Measurements from ENCODE around the gene KRT2. TPM values are rescaled to one million over a fixed set of nuclear protein-coding genes. Genes with fewer than 3 reads are reported as not detected.

The KRT2 gene
- total and polyA plus RNA-seq, 7 experiments from 2014 or later = 0.29 to 4.7 (median 2.2) TPM; not detected in 1

GRCh38 chr12:52628111-52628507, 23.9 kb downstream of the KRT2 start:
- Histone ChIP-seq H3K27me3 (ENCODE audit: control insufficient read depth in 2 of 2, insufficient read depth in 2 of 2, low read length in 2 of 2) (no peaks in the 10 kb centered on the region), H3K27ac (ENCODE audit: low read depth, low read length) (no peak overlapping the region), H3K36me3 (ENCODE audit: control insufficient read depth in 2 of 3, insufficient read depth in 3 of 3, low read length in 3 of 3) (no peaks in the 10 kb centered on the region), H3K4me1 (ENCODE audit: control insufficient read depth in 2 of 2, insufficient read depth in 2 of 2, low read length in 2 of 2) (peaks cover 5 to 59% of the 10 kb centered on the region in 2 donors), H3K9me3 (ENCODE audit: control insufficient read depth in 2 of 3, low read length in 3 of 3) (no peaks in the 10 kb centered on the region), H3K4me3 (ENCODE audit: low read length) (no peak overlapping the region)
- Mint-ChIP-seq H3K27ac (peak overlapping the region in 8 of 9 donors; percentile 21 to 95 (median 84)), H3K4me3 (peak overlapping the region in 8 of 10 donors; percentile 40 to 95 (median 85)), H3K27me3 (peaks cover 0 to 18% (median 0%) of the 10 kb centered on the region in 5 donors), H3K4me1 (peaks cover 41 to 97% (median 78%) of the 10 kb centered on the region in 7 donors), H3K9me3 (peaks cover 0 to 2% (median 0%) of the 10 kb centered on the region in 11 donors), H3K36me3 (peaks cover 0 to 12% (median 2%) of the 10 kb centered on the region in 5 donors)
- POLR2A ChIA-PET = interaction anchor here (12.4 kb wide), 1 partner anchor 14 kb away, joined by 227 read pairs; the partner anchor contains the start of gene KRT73
- CTCF ChIA-PET = no interaction called here
- DNase-seq (no peak), ATAC-seq (no peak)
- intact Hi-C loops (cut with micrococcal nuclease) = no loop called here

DNA sequence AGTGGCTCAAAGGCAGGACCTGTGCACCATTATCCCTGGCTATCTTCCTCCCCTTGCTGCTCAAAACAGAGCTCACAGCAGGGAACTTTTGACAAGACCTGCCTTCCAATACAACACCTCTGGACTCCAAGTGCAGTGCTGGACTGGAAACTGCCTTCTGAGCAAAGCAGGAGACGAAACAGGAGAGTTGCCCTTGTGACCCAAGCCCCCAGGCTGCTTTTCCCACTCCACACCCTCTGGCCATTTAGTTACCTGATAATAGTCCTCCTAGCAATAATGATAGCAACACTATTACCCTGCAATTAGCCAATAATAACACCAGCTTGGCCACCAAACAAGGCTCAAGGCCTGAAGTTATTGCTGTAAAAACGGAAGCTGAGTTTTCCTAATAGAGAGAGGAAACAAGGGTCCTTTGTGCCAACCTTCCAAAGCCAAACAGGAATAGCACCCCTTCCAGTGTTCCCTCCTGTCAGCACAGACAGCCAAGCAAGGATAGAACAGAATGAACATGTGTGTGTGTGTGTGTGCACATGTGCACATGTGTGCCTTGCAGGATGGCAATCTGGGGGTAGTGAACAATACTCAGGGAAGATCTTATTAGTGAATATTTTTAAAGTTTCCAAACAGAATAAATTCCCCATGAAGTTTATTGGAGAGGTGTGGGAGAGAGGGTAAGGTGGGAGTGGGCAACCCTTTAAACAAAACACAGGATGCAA, 24.5 kb downstream of the KRT2 start:
- intact Hi-C loops (cut with micrococcal nuclease) = no loop called here
- H3K36me3 Mint-ChIP-seq = peaks cover 2 to 12% (median 4%) of the 10 kb centered on the region in 5 donors
- H3K4me1 ChIP-seq (ENCODE audit: control insufficient read depth in 2 of 2, insufficient read depth in 2 of 2, low read length in 2 of 2) = peaks cover 5 to 53% of the 10 kb centered on the region in 2 donors
- H3K27me3 Mint-ChIP-seq = peaks cover 0 to 22% (median 0%) of the 10 kb centered on the region in 5 donors
- no peaks in the 10 kb centered on the region for H3K27me3 ChIP-seq (ENCODE audit: control insufficient read depth in 2 of 2, insufficient read depth in 2 of 2, low read length in 2 of 2)
- H3K27ac ChIP-seq (ENCODE audit: low read depth, low read length) = peak overlapping the region; percentile 42
- peak overlapping the region in 8 of 9 donors; percentile 13 to 95 (median 62) for H3K27ac Mint-ChIP-seq
- ATAC-seq = no peak
- H3K36me3 ChIP-seq (ENCODE audit: control insufficient read depth in 2 of 3, insufficient read depth in 3 of 3, low read length in 3 of 3) = no peaks in the 10 kb centered on the region
- peaks cover 40 to 97% (median 77%) of the 10 kb centered on the region in 7 donors for H3K4me1 Mint-ChIP-seq
- H3K4me3 Mint-ChIP-seq = peak overlapping the region in 7 of 10 donors; percentile 0 to 95 (median 87)
- no peak overlapping the region for H3K4me3 ChIP-seq (ENCODE audit: low read length)
- CTCF ChIA-PET = no interaction called here
- no peaks in the 10 kb centered on the region for H3K9me3 ChIP-seq (ENCODE audit: control insufficient read depth in 2 of 3, low read length in 3 of 3)
- H3K9me3 Mint-ChIP-seq = peaks cover 0 to 7% (median 0%) of the 10 kb centered on the region in 11 donors
- peak in 1 of 9 donors; percentile 8 for DNase-seq
- POLR2A ChIA-PET = interaction anchor here (1.4 to 12.4 kb wide), 4 partner anchors 9 to 17 kb away, joined by 4 to 227 read pairs (median 6); partner anchors contain the start of gene KRT73

DNA sequence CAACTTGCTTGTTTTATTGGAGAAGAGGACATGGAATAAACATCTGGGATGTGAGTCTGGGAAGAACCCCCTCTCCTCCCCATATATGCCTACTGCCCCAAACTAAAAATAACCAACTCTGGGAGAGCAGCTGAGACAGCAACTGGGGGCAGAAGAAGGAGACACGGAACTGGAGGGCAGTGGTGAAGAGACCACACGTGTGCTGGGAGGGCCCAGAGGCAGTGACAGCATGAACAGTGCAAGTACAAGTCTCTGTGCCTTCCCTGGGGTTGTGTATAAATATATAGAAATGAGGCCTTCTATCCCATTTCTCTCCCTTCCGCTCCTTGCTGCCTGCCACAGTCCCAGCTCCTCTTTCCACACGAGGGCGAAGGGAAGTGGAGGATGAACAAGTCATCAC, 29.7 kb downstream of the KRT2 start:
- H3K27ac ChIP-seq (ENCODE audit: low read depth, low read length) = no peak overlapping the region
- peak overlapping the region in 3 of 9 donors; percentile 2 to 96 (median 94) for H3K27ac Mint-ChIP-seq

GRCh38 chr12:52618866-52619265, 33.1 kb downstream of the KRT2 start:
- Mint-ChIP-seq H3K4me3 (peak overlapping the region in 4 of 10 donors; percentile 18 to 32 (median 23)), H3K9me3 (peaks cover 0 to 7% (median 0%) of the 10 kb centered on the region in 11 donors), H3K4me1 (peaks cover 20 to 96% (median 86%) of the 10 kb centered on the region in 7 donors), H3K36me3 (peaks cover 5 to 19% (median 8%) of the 10 kb centered on the region in 5 donors), H3K27me3 (peaks cover 0 to 13% (median 0%) of the 10 kb centered on the region in 5 donors), H3K27ac (peak overlapping the region in 8 of 9 donors; percentile 78 to 98 (median 92))
- Histone ChIP-seq H3K27me3 (ENCODE audit: control insufficient read depth in 2 of 2, insufficient read depth in 2 of 2, low read length in 2 of 2) (no peaks in the 10 kb centered on the region), H3K4me1 (ENCODE audit: control insufficient read depth in 2 of 2, insufficient read depth in 2 of 2, low read length in 2 of 2) (peaks cover 6 to 48% of the 10 kb centered on the region in 2 donors), H3K36me3 (ENCODE audit: control insufficient read depth in 2 of 3, insufficient read depth in 3 of 3, low read length in 3 of 3) (no peaks in the 10 kb centered on the region), H3K4me3 (ENCODE audit: low read length) (no peak overlapping the region), H3K27ac (ENCODE audit: low read depth, low read length) (no peak overlapping the region), H3K9me3 (ENCODE audit: control insufficient read depth in 2 of 3, low read length in 3 of 3) (no peaks in the 10 kb centered on the region)
- ATAC-seq (no peak), DNase-seq (no peak)
- intact Hi-C loops (cut with micrococcal nuclease) = loop anchor here in 1 of 2 donors (10.0 kb wide), 1 partner anchor 1596 kb away; no protein-coding TSS in a partner anchor
- CTCF ChIA-PET = interaction anchor here (0.6 to 1.8 kb wide), 6 partner anchors 12 to 252 kb away, joined by 3 to 4 read pairs (median 3); no protein-coding TSS in a partner anchor
- POLR2A ChIA-PET = interaction anchor here (0.5 to 13.8 kb wide), 8 partner anchors 9 to 750 kb away, joined by 3 to 227 read pairs (median 12); partner anchors contain the start of genes KRT1 and KRT2

More for the DNA sequence above, 29.7 kb downstream of the KRT2 start:
- Histone ChIP-seq H3K9me3 (ENCODE audit: control insufficient read depth in 2 of 3, low read length in 3 of 3) (no peaks in the 10 kb centered on the region), H3K27me3 (ENCODE audit: control insufficient read depth in 2 of 2, insufficient read depth in 2 of 2, low read length in 2 of 2) (no peaks in the 10 kb centered on the region), H3K4me1 (ENCODE audit: control insufficient read depth in 2 of 2, insufficient read depth in 2 of 2, low read length in 2 of 2) (peaks cover 0 to 26% of the 10 kb centered on the region in 2 donors), H3K36me3 (ENCODE audit: control insufficient read depth in 2 of 3, insufficient read depth in 3 of 3, low read length in 3 of 3) (no peaks in the 10 kb centered on the region), H3K4me3 (ENCODE audit: low read length) (no peak overlapping the region)
- H3K9me3 Mint-ChIP-seq = peaks cover 0 to 7% (median 0%) of the 10 kb centered on the region in 11 donors
- CTCF ChIA-PET = interaction anchor here (1.0 kb wide), 1 partner anchor 37 kb away, joined by 3 read pairs; no protein-coding TSS in a partner anchor
- DNase-seq (no peak), ATAC-seq (no peak)
- peaks cover 0 to 27% (median 0%) of the 10 kb centered on the region in 5 donors for H3K27me3 Mint-ChIP-seq
- peak overlapping the region in 2 of 10 donors; percentile 13 to 14 for H3K4me3 Mint-ChIP-seq
- intact Hi-C loops (cut with micrococcal nuclease) = no loop called here
- H3K36me3 Mint-ChIP-seq = peaks cover 4 to 17% (median 9%) of the 10 kb centered on the region in 5 donors
- peaks cover 8 to 96% (median 76%) of the 10 kb centered on the region in 7 donors for H3K4me1 Mint-ChIP-seq
- POLR2A ChIA-PET = interaction anchor here (0.6 to 1.7 kb wide), 3 partner anchors 60 to 260 kb away, joined by 3 to 4 read pairs (median 4); no protein-coding TSS in a partner anchor

- no peaks in the 10 kb centered on the region for H3K36me3 ChIP-seq (ENCODE audit: control insufficient read depth in 2 of 3, insufficient read depth in 3 of 3, low read length in 3 of 3)
- peaks cover 26 to 97% (median 90%) of the 10 kb centered on the region in 7 donors for H3K4me1 Mint-ChIP-seq
- H3K27me3 ChIP-seq (ENCODE audit: control insufficient read depth in 2 of 2, insufficient read depth in 2 of 2, low read length in 2 of 2) = no peaks in the 10 kb centered on the region
- H3K36me3 Mint-ChIP-seq = peaks cover 6 to 24% (median 9%) of the 10 kb centered on the region in 5 donors
- ATAC-seq (no peak), DNase-seq (no peak)
- intact Hi-C loops (cut with micrococcal nuclease) = loop anchor here in 1 of 2 donors (10.0 kb wide), 1 partner anchor 1597 kb away; no protein-coding TSS in a partner anchor
- H3K9me3 Mint-ChIP-seq = peaks cover 0 to 5% (median 0%) of the 10 kb centered on the region in 11 donors
- H3K4me1 ChIP-seq (ENCODE audit: control insufficient read depth in 2 of 2, insufficient read depth in 2 of 2, low read length in 2 of 2) = peaks cover 6 to 55% of the 10 kb centered on the region in 2 donors
- peak within 1 kb of the TSS in 8 of 9 donors; percentile 94 to 99 (median 98) for H3K27ac Mint-ChIP-seq
- CTCF ChIA-PET = interaction anchor here (0.6 to 1.8 kb wide), 4 partner anchors 33 to 253 kb away, joined by 3 to 6 read pairs (median 4); no protein-coding TSS in a partner anchor
- H3K9me3 ChIP-seq (ENCODE audit: control insufficient read depth in 2 of 3, low read length in 3 of 3) = no peaks in the 10 kb centered on the region
- H3K27ac ChIP-seq (ENCODE audit: low read depth, low read length) = peak within 1 kb of the TSS; percentile 84
- peaks cover 0 to 10% (median 0%) of the 10 kb centered on the region in 5 donors for H3K27me3 Mint-ChIP-seq
- POLR2A ChIA-PET = interaction anchor here (0.6 to 13.8 kb wide), 7 partner anchors 8 to 463 kb away, joined by 3 to 227 read pairs (median 18); partner anchors contain the start of gene KRT2
- H3K4me3 Mint-ChIP-seq = peak within 1 kb of the TSS in 7 of 10 donors; percentile 46 to 85 (median 71)
- H3K4me3 ChIP-seq (ENCODE audit: low read length) = no peak within 1 kb of the TSS
These were observed 33.8 kb downstream of the KRT2 start, which contains the start of gene KRT73 for GRCh38 chr12:52618216-52618615. Gene KRT73 (minus strand): TSS chr12:52618559. CDS start chr12:52618524, 35 bp downstream.

DNA sequence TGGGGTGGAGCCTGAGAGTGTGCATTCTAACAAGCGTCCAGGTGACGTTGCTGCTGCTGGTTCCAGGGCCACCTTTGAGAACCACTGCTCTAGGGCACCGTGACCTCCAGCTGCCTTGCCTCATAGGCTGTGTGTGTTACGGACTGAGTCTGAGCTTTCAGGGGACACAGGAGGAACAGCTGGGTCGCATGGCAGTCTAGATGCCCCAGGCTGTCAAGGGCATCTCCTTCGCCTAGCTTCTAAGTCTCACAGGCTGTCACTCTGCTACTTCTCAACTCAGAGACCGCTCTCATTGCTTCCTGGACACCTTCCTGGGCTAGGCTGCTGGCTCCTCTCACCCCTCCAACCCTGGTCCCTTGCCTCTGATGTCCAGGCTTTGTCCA, 34.6 kb downstream of the KRT2 start:
- peaks cover 4 to 26% (median 11%) of the 10 kb centered on the region in 5 donors for H3K36me3 Mint-ChIP-seq
- H3K4me1 ChIP-seq (ENCODE audit: control insufficient read depth in 2 of 2, insufficient read depth in 2 of 2, low read length in 2 of 2) = peaks cover 6 to 63% of the 10 kb centered on the region in 2 donors
- no peak for DNase-seq
- no peaks in the 10 kb centered on the region for H3K27me3 ChIP-seq (ENCODE audit: control insufficient read depth in 2 of 2, insufficient read depth in 2 of 2, low read length in 2 of 2)
- H3K27ac Mint-ChIP-seq = peak overlapping the region in 8 of 9 donors; percentile 94 to 99 (median 98)
- ChIA-PET CTCF (interaction anchor here (0.6 to 1.6 kb wide), 4 partner anchors 13 to 253 kb away, joined by 3 to 6 read pairs (median 4); no protein-coding TSS in a partner anchor), POLR2A (interaction anchor here (0.8 to 13.8 kb wide), 10 partner anchors 7 to 250 kb away, joined by 3 to 227 read pairs (median 8); partner anchors contain the start of gene KRT2)
- no peaks in the 10 kb centered on the region for H3K36me3 ChIP-seq (ENCODE audit: control insufficient read depth in 2 of 3, insufficient read depth in 3 of 3, low read length in 3 of 3)
- no peaks in the 10 kb centered on the region for H3K9me3 ChIP-seq (ENCODE audit: control insufficient read depth in 2 of 3, low read length in 3 of 3)
- no peak for ATAC-seq
- intact Hi-C loops (cut with micrococcal nuclease) = loop anchor here in 1 of 2 donors (10.0 kb wide), 1 partner anchor 1597 kb away; no protein-coding TSS in a partner anchor
- H3K27me3 Mint-ChIP-seq = peaks cover 0 to 4% (median 0%) of the 10 kb centered on the region in 5 donors
- peak overlapping the region in 8 of 10 donors; percentile 46 to 85 (median 69) for H3K4me3 Mint-ChIP-seq
- peaks cover 35 to 97% (median 91%) of the 10 kb centered on the region in 7 donors for H3K4me1 Mint-ChIP-seq
- peak overlapping the region; percentile 84 for H3K27ac ChIP-seq (ENCODE audit: low read depth, low read length)
- peaks cover 0 to 3% (median 0%) of the 10 kb centered on the region in 11 donors for H3K9me3 Mint-ChIP-seq
- H3K4me3 ChIP-seq (ENCODE audit: low read length) = no peak overlapping the region
